ENCODE measurements around the gene MAPKAPK3. TPM values are rescaled to one million over a fixed set of nuclear protein-coding genes. Genes with fewer than 3 reads are reported as not detected.

Gene MAPKAPK3
- total and polyA plus RNA-seq, 2 of the 8 experiments (the other 6 are each of a cell fraction or from before 2014, with no cell fraction given): 65.4 to 99.8 TPM

DNA sequence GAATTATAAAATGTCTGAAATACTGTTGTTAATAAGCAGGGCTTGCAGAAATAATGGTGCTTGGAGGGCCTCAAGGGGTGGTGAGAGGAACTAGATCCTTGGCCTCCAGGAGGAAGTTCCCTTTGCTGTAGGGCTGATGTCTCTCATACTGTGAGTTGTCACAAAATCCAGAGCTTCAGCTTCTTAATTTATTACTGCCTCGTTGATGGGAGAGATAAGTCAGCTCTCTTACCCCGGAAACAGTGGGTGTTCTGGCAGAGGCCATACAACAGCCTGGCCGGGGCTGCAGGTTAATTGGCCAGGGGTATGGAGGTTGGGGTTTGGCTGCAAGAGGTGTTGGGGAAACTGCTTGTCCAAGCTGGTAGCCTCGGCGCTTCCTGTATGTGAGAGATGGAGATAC is 15.5 kb downstream of the MAPKAPK3 start (continued):
- no peak for TF ChIP-seq KDM1A (IDR thresholded peaks at IDR 0.05; ENCODE audit: borderline replicate concordance, low read length)
- TF ChIP-seq, protein P1, sequence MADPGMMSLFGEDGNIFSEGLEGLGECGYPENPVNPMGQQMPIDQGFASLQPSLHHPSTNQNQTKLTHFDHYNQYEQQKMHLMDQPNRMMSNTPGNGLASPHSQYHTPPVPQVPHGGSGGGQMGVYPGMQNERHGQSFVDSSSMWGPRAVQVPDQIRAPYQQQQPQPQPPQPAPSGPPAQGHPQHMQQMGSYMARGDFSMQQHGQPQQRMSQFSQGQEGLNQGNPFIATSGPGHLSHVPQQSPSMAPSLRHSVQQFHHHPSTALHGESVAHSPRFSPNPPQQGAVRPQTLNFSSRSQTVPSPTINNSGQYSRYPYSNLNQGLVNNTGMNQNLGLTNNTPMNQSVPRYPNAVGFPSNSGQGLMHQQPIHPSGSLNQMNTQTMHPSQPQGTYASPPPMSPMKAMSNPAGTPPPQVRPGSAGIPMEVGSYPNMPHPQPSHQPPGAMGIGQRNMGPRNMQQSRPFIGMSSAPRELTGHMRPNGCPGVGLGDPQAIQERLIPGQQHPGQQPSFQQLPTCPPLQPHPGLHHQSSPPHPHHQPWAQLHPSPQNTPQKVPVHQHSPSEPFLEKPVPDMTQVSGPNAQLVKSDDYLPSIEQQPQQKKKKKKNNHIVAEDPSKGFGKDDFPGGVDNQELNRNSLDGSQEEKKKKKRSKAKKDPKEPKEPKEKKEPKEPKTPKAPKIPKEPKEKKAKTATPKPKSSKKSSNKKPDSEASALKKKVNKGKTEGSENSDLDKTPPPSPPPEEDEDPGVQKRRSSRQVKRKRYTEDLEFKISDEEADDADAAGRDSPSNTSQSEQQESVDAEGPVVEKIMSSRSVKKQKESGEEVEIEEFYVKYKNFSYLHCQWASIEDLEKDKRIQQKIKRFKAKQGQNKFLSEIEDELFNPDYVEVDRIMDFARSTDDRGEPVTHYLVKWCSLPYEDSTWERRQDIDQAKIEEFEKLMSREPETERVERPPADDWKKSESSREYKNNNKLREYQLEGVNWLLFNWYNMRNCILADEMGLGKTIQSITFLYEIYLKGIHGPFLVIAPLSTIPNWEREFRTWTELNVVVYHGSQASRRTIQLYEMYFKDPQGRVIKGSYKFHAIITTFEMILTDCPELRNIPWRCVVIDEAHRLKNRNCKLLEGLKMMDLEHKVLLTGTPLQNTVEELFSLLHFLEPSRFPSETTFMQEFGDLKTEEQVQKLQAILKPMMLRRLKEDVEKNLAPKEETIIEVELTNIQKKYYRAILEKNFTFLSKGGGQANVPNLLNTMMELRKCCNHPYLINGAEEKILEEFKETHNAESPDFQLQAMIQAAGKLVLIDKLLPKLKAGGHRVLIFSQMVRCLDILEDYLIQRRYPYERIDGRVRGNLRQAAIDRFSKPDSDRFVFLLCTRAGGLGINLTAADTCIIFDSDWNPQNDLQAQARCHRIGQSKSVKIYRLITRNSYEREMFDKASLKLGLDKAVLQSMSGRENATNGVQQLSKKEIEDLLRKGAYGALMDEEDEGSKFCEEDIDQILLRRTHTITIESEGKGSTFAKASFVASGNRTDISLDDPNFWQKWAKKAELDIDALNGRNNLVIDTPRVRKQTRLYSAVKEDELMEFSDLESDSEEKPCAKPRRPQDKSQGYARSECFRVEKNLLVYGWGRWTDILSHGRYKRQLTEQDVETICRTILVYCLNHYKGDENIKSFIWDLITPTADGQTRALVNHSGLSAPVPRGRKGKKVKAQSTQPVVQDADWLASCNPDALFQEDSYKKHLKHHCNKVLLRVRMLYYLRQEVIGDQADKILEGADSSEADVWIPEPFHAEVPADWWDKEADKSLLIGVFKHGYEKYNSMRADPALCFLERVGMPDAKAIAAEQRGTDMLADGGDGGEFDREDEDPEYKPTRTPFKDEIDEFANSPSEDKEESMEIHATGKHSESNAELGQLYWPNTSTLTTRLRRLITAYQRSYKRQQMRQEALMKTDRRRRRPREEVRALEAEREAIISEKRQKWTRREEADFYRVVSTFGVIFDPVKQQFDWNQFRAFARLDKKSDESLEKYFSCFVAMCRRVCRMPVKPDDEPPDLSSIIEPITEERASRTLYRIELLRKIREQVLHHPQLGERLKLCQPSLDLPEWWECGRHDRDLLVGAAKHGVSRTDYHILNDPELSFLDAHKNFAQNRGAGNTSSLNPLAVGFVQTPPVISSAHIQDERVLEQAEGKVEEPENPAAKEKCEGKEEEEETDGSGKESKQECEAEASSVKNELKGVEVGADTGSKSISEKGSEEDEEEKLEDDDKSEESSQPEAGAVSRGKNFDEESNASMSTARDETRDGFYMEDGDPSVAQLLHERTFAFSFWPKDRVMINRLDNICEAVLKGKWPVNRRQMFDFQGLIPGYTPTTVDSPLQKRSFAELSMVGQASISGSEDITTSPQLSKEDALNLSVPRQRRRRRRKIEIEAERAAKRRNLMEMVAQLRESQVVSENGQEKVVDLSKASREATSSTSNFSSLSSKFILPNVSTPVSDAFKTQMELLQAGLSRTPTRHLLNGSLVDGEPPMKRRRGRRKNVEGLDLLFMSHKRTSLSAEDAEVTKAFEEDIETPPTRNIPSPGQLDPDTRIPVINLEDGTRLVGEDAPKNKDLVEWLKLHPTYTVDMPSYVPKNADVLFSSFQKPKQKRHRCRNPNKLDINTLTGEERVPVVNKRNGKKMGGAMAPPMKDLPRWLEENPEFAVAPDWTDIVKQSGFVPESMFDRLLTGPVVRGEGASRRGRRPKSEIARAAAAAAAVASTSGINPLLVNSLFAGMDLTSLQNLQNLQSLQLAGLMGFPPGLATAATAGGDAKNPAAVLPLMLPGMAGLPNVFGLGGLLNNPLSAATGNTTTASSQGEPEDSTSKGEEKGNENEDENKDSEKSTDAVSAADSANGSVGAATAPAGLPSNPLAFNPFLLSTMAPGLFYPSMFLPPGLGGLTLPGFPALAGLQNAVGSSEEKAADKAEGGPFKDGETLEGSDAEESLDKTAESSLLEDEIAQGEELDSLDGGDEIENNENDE (IDR thresholded peaks at IDR 0.05; ENCODE audit: insufficient replicate concordance, low read length): no peak
- no peak for TF ChIP-seq NANOG (IDR thresholded peaks at IDR 0.05; ENCODE audit: insufficient read depth, low read depth, low read length, poor library complexity, severe bottlenecking)
